Ascending aorta (tissue), 2 donors: ENCODE measurements around the gene WRNIP1. TPM values are rescaled to one million over a fixed set of nuclear protein-coding genes. Genes with fewer than 3 reads are reported as not detected.
"Not testable (repeated sequence)": the region's sequence is repeated elsewhere in the genome, so short reads cannot be mapped to it uniquely, and the experiment has no call there.

Experiments used
- DNase-seq, 2 donors: peaks; one replicate each; pipeline ENCODE4 v3.0.0-alpha.2; 2019; ENCODE audit warnings: low spot score in 2 of 2
- H3K27ac ChIP-seq, 2 donors: fragments of 200-600 bp; sonication (generic); one replicate each; pipeline ENCODE4 v1.5.1; 2016 to 2017; ENCODE audit warnings: mild to moderate bottlenecking in 1 of 2
- H3K27me3 ChIP-seq: fragments of 200-600 bp; sonication (generic); one replicate; pipeline ENCODE4 v1.5.1; 2017
- H3K36me3 ChIP-seq, 2 donors: fragments of 200-600 bp; sonication (generic); one replicate each; pipeline ENCODE4 v1.5.1; 2016
- H3K4me1 ChIP-seq, 2 donors: fragments of 200-600 bp; sonication (generic); one replicate each; pipeline ENCODE4 v1.5.1; 2016 to 2017; ENCODE audit warnings: mild to moderate bottlenecking in 1 of 2
- H3K4me3 ChIP-seq, 2 donors: fragments of 200-600 bp; sonication (generic); one replicate each; pipeline ENCODE4 v1.5.1; 2016 to 2017; ENCODE audit warnings: mild to moderate bottlenecking in 1 of 2
- H3K9me3 ChIP-seq, 2 donors: fragments of 200-600 bp; sonication (generic); one replicate each; pipeline ENCODE4 v1.5.1; 2016
- CTCF ChIP-seq, 3 experiments: fragments of 200-600 bp in 2 of 3; fragments of 450-650 bp in 1 of 3; sonication (generic) in 2 of 3; IDR thresholded peaks; one replicate each; pipeline ENCODE4 v1.5.1; 2016 to 2019; ENCODE audit warnings: antibody characterized with exemption in 3 of 3, mild to moderate bottlenecking in 1 of 3, moderate library complexity in 1 of 3
- intact Hi-C: fragments of 100-400 bp; cut with DNase I; formaldehyde crosslinking; loops from one replicate; pipeline ENCODE4 v1.15.1; 2023
- total RNA-seq: library from RNA; depleted of rRNA; stranded (reverse); fragments of >200 nt; gene quantifications from one replicate; pipeline ENCODE4 v1.1.0, GENCODE V29; 2016

The WRNIP1 gene
- total RNA-seq, 1 donor from 2014 or later: 100 TPM

GRCh38 chr6:2798586-2799134 is 33.5 kb downstream of the WRNIP1 start:
- no peaks in the 10 kb centered on the region for H3K36me3 ChIP-seq
- H3K27me3 ChIP-seq: no peaks in the 10 kb centered on the region
- no peak overlapping the region for H3K27ac ChIP-seq
- no peak overlapping the region for H3K4me3 ChIP-seq
- intact Hi-C loops: no loop called here
- no peak for TF ChIP-seq CTCF (IDR thresholded peaks at IDR 0.05)
- DNase-seq: no peak
- H3K4me1 ChIP-seq: peaks cover 0 to 4% of the 10 kb centered on the region in 2 donors
- H3K9me3 ChIP-seq: no peaks in the 10 kb centered on the region

- H3K4me1 ChIP-seq: peaks cover 0 to 10% of the 10 kb centered on the region in 2 donors
- H3K36me3 ChIP-seq: no peaks in the 10 kb centered on the region
- H3K27ac ChIP-seq: no peak overlapping the region
- no peak for TF ChIP-seq CTCF (IDR thresholded peaks at IDR 0.05)
- no peaks in the 10 kb centered on the region for H3K9me3 ChIP-seq
- DNase-seq: no peak
- H3K27me3 ChIP-seq: no peaks in the 10 kb centered on the region
- intact Hi-C loops: no loop called here
- no peak overlapping the region for H3K4me3 ChIP-seq
Observed at GRCh38 chr6:2799936-2800527, 34.8 kb downstream of the WRNIP1 start.

- intact Hi-C loops: no loop called here
- no peaks in the 10 kb centered on the region for H3K36me3 ChIP-seq
- no peak overlapping the region for H3K27ac ChIP-seq
- DNase-seq: no peak
- H3K27me3 ChIP-seq: no peaks in the 10 kb centered on the region
- TF ChIP-seq CTCF (IDR thresholded peaks at IDR 0.05): no peak
- H3K9me3 ChIP-seq: no peaks in the 10 kb centered on the region
- H3K4me1 ChIP-seq: peaks cover 0 to 10% of the 10 kb centered on the region in 2 donors
- H3K4me3 ChIP-seq: no peak overlapping the region
Observed at GRCh38 chr6:2800552-2801316, 35.5 kb downstream of the WRNIP1 start.

GRCh38 chr6:2801687-2802086 is 36.5 kb downstream of the WRNIP1 start:
- H3K9me3 ChIP-seq, H3K27me3 ChIP-seq, intact Hi-C loops, H3K4me3 ChIP-seq, DNase-seq, H3K36me3 ChIP-seq, H3K27ac ChIP-seq: not testable (repeated sequence)
- H3K4me1 ChIP-seq: peaks cover 0 to 13% of the 10 kb centered on the region in 2 donors

GRCh38 chr6:2802521-2803060 is 37.4 kb downstream of the WRNIP1 start:
- H3K36me3 ChIP-seq: no peaks in the 10 kb centered on the region
- peaks cover 0 to 10% of the 10 kb centered on the region in 2 donors for H3K4me1 ChIP-seq
- TF ChIP-seq CTCF (IDR thresholded peaks at IDR 0.05): no peak
- no peak overlapping the region for H3K4me3 ChIP-seq
- intact Hi-C loops: no loop called here
- no peaks in the 10 kb centered on the region for H3K9me3 ChIP-seq
- no peak for DNase-seq
- H3K27me3 ChIP-seq: no peaks in the 10 kb centered on the region
- no peak overlapping the region for H3K27ac ChIP-seq
